A673 (cell line): ENCODE results near the gene CNTD1.

Source experiments
- EZH2 ChIP-seq: fragments of 200-600 bp; sonication (generic); IDR thresholded peaks from 2 replicates; pipeline ENCODE4 v1.6.1; 2017; ENCODE audit warnings: borderline replicate concordance, low read depth, mild to moderate bottlenecking, mixed read lengths, antibody characterized with exemption, low read length; ENCODE audit not compliant: poor library complexity, severe bottlenecking
- TF ChIP-seq, protein P1 (sequence below): fragments of 300-800, 200-600 bp; sonication (generic); conservative IDR thresholded peaks from 2 replicates; pipeline ENCODE4 v1.5.1; 2017; ENCODE audit warnings: low read depth, mild to moderate bottlenecking, antibody characterized with exemption, low read length, moderate library complexity, mixed read lengths

DNA sequence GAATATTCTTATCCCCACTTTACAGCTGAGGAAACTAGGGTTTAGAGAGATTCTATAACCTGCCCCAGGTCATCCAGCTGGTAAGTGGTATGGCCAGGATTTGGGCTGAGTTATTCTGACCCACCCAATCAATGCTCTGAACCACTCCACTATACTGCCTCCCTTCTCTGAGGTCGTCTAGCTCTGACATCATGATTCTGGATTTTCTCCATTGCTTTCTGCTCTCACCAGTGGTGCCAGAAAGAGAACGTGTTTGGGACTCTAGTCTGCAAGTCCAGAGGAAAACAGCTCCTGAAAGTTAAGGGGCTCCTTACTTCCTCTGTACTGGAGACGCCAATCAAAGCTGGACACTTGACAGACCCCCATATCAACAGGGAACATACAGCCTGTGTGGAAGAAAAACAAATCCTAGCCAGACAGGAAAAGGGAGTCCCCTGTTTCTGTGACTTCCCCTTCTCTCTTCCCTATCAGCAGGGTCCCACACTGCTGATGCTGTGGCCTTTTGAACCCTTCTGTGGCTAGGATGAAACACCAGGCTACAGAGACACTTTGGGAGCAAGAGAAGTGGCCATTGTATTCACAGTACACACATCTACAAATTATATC is 47.8 kb upstream of the CNTD1 start:
- TF ChIP-seq, protein P1, sequence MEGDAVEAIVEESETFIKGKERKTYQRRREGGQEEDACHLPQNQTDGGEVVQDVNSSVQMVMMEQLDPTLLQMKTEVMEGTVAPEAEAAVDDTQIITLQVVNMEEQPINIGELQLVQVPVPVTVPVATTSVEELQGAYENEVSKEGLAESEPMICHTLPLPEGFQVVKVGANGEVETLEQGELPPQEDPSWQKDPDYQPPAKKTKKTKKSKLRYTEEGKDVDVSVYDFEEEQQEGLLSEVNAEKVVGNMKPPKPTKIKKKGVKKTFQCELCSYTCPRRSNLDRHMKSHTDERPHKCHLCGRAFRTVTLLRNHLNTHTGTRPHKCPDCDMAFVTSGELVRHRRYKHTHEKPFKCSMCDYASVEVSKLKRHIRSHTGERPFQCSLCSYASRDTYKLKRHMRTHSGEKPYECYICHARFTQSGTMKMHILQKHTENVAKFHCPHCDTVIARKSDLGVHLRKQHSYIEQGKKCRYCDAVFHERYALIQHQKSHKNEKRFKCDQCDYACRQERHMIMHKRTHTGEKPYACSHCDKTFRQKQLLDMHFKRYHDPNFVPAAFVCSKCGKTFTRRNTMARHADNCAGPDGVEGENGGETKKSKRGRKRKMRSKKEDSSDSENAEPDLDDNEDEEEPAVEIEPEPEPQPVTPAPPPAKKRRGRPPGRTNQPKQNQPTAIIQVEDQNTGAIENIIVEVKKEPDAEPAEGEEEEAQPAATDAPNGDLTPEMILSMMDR: no peak
- TF ChIP-seq EZH2: no peak
